Dermis blood vessel endothelial cell (primary cell): Measurements from ENCODE around the gene HCK. TPM values are rescaled to one million over a fixed set of nuclear protein-coding genes. Genes with fewer than 3 reads are reported as not detected.
"Not testable (repeated sequence)": the region's sequence is repeated elsewhere in the genome, so short reads cannot be mapped to it uniquely, and the experiment has no call there.

Source experiments
- DNase-seq: peaks from one replicate; pipeline ENCODE4 v3.0.0; 2010
- total RNA-seq: library from RNA; depleted of rRNA; stranded (reverse); fragments of >200 nt; gene quantifications from 2 replicates; pipeline ENCODE4 v1.2.3, GENCODE V29; 2014

HCK gene
- total RNA-seq, 1 donor from 2014 or later = not detected

GRCh38 chr20:32109392-32110172 is 57.5 kb downstream of the HCK start, which contains the start of gene TM9SF4:
TM9SF4 (plus strand) TSS chr20:32109714; CDS start chr20:32109741, 27 bp downstream.
- DNase-seq = peak; percentile 96

- no peak for DNase-seq
Measured at GRCh38 chr20:32110173-32110704, 58.2 kb downstream of the HCK start.

- no peak for DNase-seq
Measured at GRCh38 chr20:32110727-32111126, 58.7 kb downstream of the HCK start.

- DNase-seq = no peak
Measured at GRCh38 chr20:32111156-32111686, 59.2 kb downstream of the HCK start.

- no peak for DNase-seq
Measured at GRCh38 chr20:32111753-32112152, 59.7 kb downstream of the HCK start.

- DNase-seq = no peak
Measured at GRCh38 chr20:32112841-32113240, 60.8 kb downstream of the HCK start.

- DNase-seq = no peak
Measured at GRCh38 chr20:32113591-32114260, 61.7 kb downstream of the HCK start.

- DNase-seq = no peak
Measured at GRCh38 chr20:32114305-32114960, 62.4 kb downstream of the HCK start.

GRCh38 chr20:32115211-32115767 is 63.2 kb downstream of the HCK start:
- no peak for DNase-seq

GRCh38 chr20:32116079-32116521 is 64.1 kb downstream of the HCK start:
- DNase-seq = no peak

- not testable (repeated sequence) for DNase-seq
Measured at GRCh38 chr20:32116796-32117195, 64.8 kb downstream of the HCK start.

- DNase-seq = not testable (repeated sequence)
Measured at GRCh38 chr20:32118427-32118826, 66.4 kb downstream of the HCK start.

GRCh38 chr20:32119734-32120133 is 67.7 kb downstream of the HCK start:
- no peak for DNase-seq

GRCh38 chr20:32121908-32122307 is 69.9 kb downstream of the HCK start:
- DNase-seq = not testable (repeated sequence)

- DNase-seq = no peak
Measured at GRCh38 chr20:32123088-32123487, 71.0 kb downstream of the HCK start.

GRCh38 chr20:32124916-32125454 is 72.9 kb downstream of the HCK start:
- DNase-seq = no peak

- DNase-seq = no peak
Measured at GRCh38 chr20:32125506-32125905, 73.5 kb downstream of the HCK start.

GRCh38 chr20:32126919-32127318 is 74.9 kb downstream of the HCK start:
- no peak for DNase-seq

GRCh38 chr20:32127347-32127746 is 75.3 kb downstream of the HCK start:
- no peak for DNase-seq

GRCh38 chr20:32128167-32128566 is 76.1 kb downstream of the HCK start:
- DNase-seq = no peak

- DNase-seq = no peak
Measured at GRCh38 chr20:32129863-32130262, 77.8 kb downstream of the HCK start.

GRCh38 chr20:32130352-32130751 is 78.3 kb downstream of the HCK start:
- DNase-seq = no peak
